Activated naive CD8-positive, alpha-beta T cell treated with anti-CD3 and anti-CD28 coated beads, Interleukin-2, amount 50 U/mL, for 24 hours (primary cell): ENCODE measurements around the gene PDE9A.

ENCODE experiments used
- ATAC-seq: fragments of 150-1000 bp; cut with Tn5 transposase; one replicate; pipeline ENCODE4 v1.10.0; 2021
- DNase-seq: peaks from one replicate; pipeline ENCODE4 v3.0.0; 2021
- H3K27ac Mint-ChIP-seq: one replicate; pipeline ENCODE4 v1.8.0; 2021; ENCODE audit warnings: mild to moderate bottlenecking, mixed read lengths
- H3K27me3 Mint-ChIP-seq: one replicate; pipeline ENCODE4 v1.8.0; 2021; ENCODE audit warnings: mixed read lengths
- H3K36me3 Mint-ChIP-seq: one replicate; pipeline ENCODE4 v1.8.0; 2021; ENCODE audit warnings: low read depth, mixed read lengths
- H3K4me1 Mint-ChIP-seq: one replicate; pipeline ENCODE4 v1.8.0; 2021; ENCODE audit warnings: mixed read lengths
- H3K4me3 Mint-ChIP-seq: one replicate; pipeline ENCODE4 v1.8.0; 2021; ENCODE audit warnings: mild to moderate bottlenecking, moderate library complexity, mixed read lengths
- H3K9me3 Mint-ChIP-seq: one replicate; pipeline ENCODE4 v1.8.0; 2021; ENCODE audit warnings: mixed read lengths

Gene PDE9A

GRCh38 chr21:42654913-42655795 is 1.7 kb downstream of the PDE9A start:
- H3K27ac Mint-ChIP-seq = no peak overlapping the region
- peak overlapping the region; percentile 35 for H3K4me3 Mint-ChIP-seq
- H3K4me1 Mint-ChIP-seq = peaks cover 31% of the 10 kb centered on the region
- no peaks in the 10 kb centered on the region for H3K36me3 Mint-ChIP-seq
- no peaks in the 10 kb centered on the region for H3K9me3 Mint-ChIP-seq
- DNase-seq (peak; percentile 37), ATAC-seq (no peak)
- H3K27me3 Mint-ChIP-seq = peaks cover 11% of the 10 kb centered on the region

GRCh38 chr21:42655796-42656770 is 2.7 kb downstream of the PDE9A start:
- Mint-ChIP-seq H3K9me3 (no peaks in the 10 kb centered on the region), H3K27ac (no peak overlapping the region), H3K4me1 (peaks cover 31% of the 10 kb centered on the region), H3K36me3 (no peaks in the 10 kb centered on the region), H3K27me3 (peaks cover 11% of the 10 kb centered on the region), H3K4me3 (no peak overlapping the region)
- no peak for DNase-seq
- ATAC-seq = no peak

- Mint-ChIP-seq H3K9me3 (no peaks in the 10 kb centered on the region), H3K4me3 (no peak overlapping the region), H3K27ac (no peak overlapping the region), H3K4me1 (peaks cover 31% of the 10 kb centered on the region), H3K27me3 (peaks cover 8% of the 10 kb centered on the region), H3K36me3 (no peaks in the 10 kb centered on the region)
- no peak for ATAC-seq
- DNase-seq = no peak
Measured at GRCh38 chr21:42656872-42657271, 3.5 kb downstream of the PDE9A start.

GRCh38 chr21:42657676-42658319 is 4.4 kb downstream of the PDE9A start:
- no peak overlapping the region for H3K4me3 Mint-ChIP-seq
- H3K9me3 Mint-ChIP-seq = no peaks in the 10 kb centered on the region
- no peak overlapping the region for H3K27ac Mint-ChIP-seq
- H3K36me3 Mint-ChIP-seq = no peaks in the 10 kb centered on the region
- DNase-seq (no peak), ATAC-seq (no peak)
- H3K4me1 Mint-ChIP-seq = peaks cover 30% of the 10 kb centered on the region
- H3K27me3 Mint-ChIP-seq = peaks cover 8% of the 10 kb centered on the region

- Mint-ChIP-seq H3K27ac (no peak overlapping the region), H3K4me3 (no peak overlapping the region), H3K27me3 (peaks cover 6% of the 10 kb centered on the region), H3K36me3 (no peaks in the 10 kb centered on the region), H3K9me3 (no peaks in the 10 kb centered on the region), H3K4me1 (peaks cover 27% of the 10 kb centered on the region)
- ATAC-seq (no peak), DNase-seq (no peak)
Measured at GRCh38 chr21:42658320-42659105, 5.1 kb downstream of the PDE9A start.

GRCh38 chr21:42659416-42660117 is 6.1 kb downstream of the PDE9A start:
- DNase-seq = no peak
- no peak for ATAC-seq
- H3K4me1 Mint-ChIP-seq = peaks cover 24% of the 10 kb centered on the region
- H3K9me3 Mint-ChIP-seq = no peaks in the 10 kb centered on the region
- no peak overlapping the region for H3K27ac Mint-ChIP-seq
- peaks cover 5% of the 10 kb centered on the region for H3K27me3 Mint-ChIP-seq
- H3K4me3 Mint-ChIP-seq = no peak overlapping the region
- H3K36me3 Mint-ChIP-seq = no peaks in the 10 kb centered on the region

- Mint-ChIP-seq H3K36me3 (no peaks in the 10 kb centered on the region), H3K27me3 (peaks cover 1% of the 10 kb centered on the region), H3K4me1 (peaks cover 19% of the 10 kb centered on the region), H3K27ac (no peak overlapping the region), H3K9me3 (no peaks in the 10 kb centered on the region), H3K4me3 (no peak overlapping the region)
- no peak for DNase-seq
- ATAC-seq = no peak
Measured at GRCh38 chr21:42660118-42660470, 6.7 kb downstream of the PDE9A start.

GRCh38 chr21:42661688-42662429 is 8.4 kb downstream of the PDE9A start:
- ATAC-seq (no peak), DNase-seq (no peak)
- H3K4me3 Mint-ChIP-seq = no peak overlapping the region
- no peaks in the 10 kb centered on the region for H3K9me3 Mint-ChIP-seq
- H3K36me3 Mint-ChIP-seq = no peaks in the 10 kb centered on the region
- H3K27ac Mint-ChIP-seq = no peak overlapping the region
- H3K27me3 Mint-ChIP-seq = no peaks in the 10 kb centered on the region
- H3K4me1 Mint-ChIP-seq = peaks cover 10% of the 10 kb centered on the region

GRCh38 chr21:42662430-42663199 is 9.2 kb downstream of the PDE9A start:
- H3K4me3 Mint-ChIP-seq = no peak overlapping the region
- no peaks in the 10 kb centered on the region for H3K9me3 Mint-ChIP-seq
- DNase-seq = no peak
- no peaks in the 10 kb centered on the region for H3K27me3 Mint-ChIP-seq
- no peaks in the 10 kb centered on the region for H3K36me3 Mint-ChIP-seq
- peaks cover 10% of the 10 kb centered on the region for H3K4me1 Mint-ChIP-seq
- no peak overlapping the region for H3K27ac Mint-ChIP-seq
- no peak for ATAC-seq

GRCh38 chr21:42663200-42663750 is 9.9 kb downstream of the PDE9A start:
- no peaks in the 10 kb centered on the region for H3K36me3 Mint-ChIP-seq
- H3K4me3 Mint-ChIP-seq = no peak overlapping the region
- H3K9me3 Mint-ChIP-seq = no peaks in the 10 kb centered on the region
- peak; percentile 17 for ATAC-seq
- no peak overlapping the region for H3K27ac Mint-ChIP-seq
- H3K27me3 Mint-ChIP-seq = no peaks in the 10 kb centered on the region
- peaks cover 10% of the 10 kb centered on the region for H3K4me1 Mint-ChIP-seq
- DNase-seq = no peak

- Mint-ChIP-seq H3K27me3 (no peaks in the 10 kb centered on the region), H3K4me1 (peaks cover 5% of the 10 kb centered on the region), H3K36me3 (no peaks in the 10 kb centered on the region), H3K4me3 (no peak overlapping the region), H3K9me3 (no peaks in the 10 kb centered on the region), H3K27ac (no peak overlapping the region)
- DNase-seq (no peak), ATAC-seq (no peak)
Measured at GRCh38 chr21:42663860-42664535, 10.6 kb downstream of the PDE9A start.

GRCh38 chr21:42664614-42665013 is 11.2 kb downstream of the PDE9A start:
- H3K27me3 Mint-ChIP-seq = no peaks in the 10 kb centered on the region
- peaks cover 2% of the 10 kb centered on the region for H3K4me1 Mint-ChIP-seq
- no peaks in the 10 kb centered on the region for H3K9me3 Mint-ChIP-seq
- H3K4me3 Mint-ChIP-seq = no peak overlapping the region
- DNase-seq (no peak), ATAC-seq (no peak)
- no peaks in the 10 kb centered on the region for H3K36me3 Mint-ChIP-seq
- H3K27ac Mint-ChIP-seq = no peak overlapping the region
